ENCODE measurements around the gene SGK2. TPM values are rescaled to one million over a fixed set of nuclear protein-coding genes. Genes with fewer than 3 reads are reported as not detected.
"Not testable (repeated sequence)": the region's sequence is repeated elsewhere in the genome, so short reads cannot be mapped to it uniquely, and the experiment has no call there.

SGK2 gene
- total RNA-seq, 1 experiment from 2014 or later = 45.6 TPM

DNA sequence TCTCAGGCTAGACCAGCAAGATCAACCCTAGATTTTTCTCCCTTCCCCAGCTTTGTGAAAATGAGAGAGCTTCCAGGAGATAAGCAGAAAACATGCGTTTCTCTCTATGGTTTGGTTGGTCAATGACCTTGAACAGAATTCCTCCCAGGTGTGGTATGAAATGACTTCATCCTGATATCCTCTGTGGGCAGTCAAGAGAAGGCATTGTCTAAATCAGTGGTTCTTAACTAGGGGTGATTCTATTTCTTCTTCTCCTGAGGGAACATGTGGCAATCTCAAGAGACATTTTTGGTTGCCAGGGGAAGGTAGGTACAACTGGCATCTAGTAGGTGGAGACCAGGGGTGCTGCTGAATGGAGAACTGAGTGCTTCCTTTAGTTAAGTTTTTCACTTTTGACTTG lies 44.3 kb downstream of the SGK2 start:
- Mint-ChIP-seq H3K9me3 (ENCODE audit: low read depth, unreplicated experiment) (no peaks in the 10 kb centered on the region), H3K27ac (ENCODE audit: unreplicated experiment) (no peak overlapping the region), H3K27me3 (ENCODE audit: unreplicated experiment) (no peaks in the 10 kb centered on the region), H3K36me3 (ENCODE audit: insufficient read depth, unreplicated experiment) (peaks cover 5% of the 10 kb centered on the region), H3K4me3 (ENCODE audit: low read depth, unreplicated experiment) (no peak overlapping the region), H3K4me1 (ENCODE audit: low read depth, unreplicated experiment) (no peaks in the 10 kb centered on the region)
- no TSS peak for BruUV-seq (replicated peaks)
- DNase-seq = no peak
- CTCF ChIA-PET = no interaction called here
- intact Hi-C loops (cut with micrococcal nuclease; ENCODE audit: unreplicated experiment) = no loop called here
- TF ChIP-seq, protein P1, sequence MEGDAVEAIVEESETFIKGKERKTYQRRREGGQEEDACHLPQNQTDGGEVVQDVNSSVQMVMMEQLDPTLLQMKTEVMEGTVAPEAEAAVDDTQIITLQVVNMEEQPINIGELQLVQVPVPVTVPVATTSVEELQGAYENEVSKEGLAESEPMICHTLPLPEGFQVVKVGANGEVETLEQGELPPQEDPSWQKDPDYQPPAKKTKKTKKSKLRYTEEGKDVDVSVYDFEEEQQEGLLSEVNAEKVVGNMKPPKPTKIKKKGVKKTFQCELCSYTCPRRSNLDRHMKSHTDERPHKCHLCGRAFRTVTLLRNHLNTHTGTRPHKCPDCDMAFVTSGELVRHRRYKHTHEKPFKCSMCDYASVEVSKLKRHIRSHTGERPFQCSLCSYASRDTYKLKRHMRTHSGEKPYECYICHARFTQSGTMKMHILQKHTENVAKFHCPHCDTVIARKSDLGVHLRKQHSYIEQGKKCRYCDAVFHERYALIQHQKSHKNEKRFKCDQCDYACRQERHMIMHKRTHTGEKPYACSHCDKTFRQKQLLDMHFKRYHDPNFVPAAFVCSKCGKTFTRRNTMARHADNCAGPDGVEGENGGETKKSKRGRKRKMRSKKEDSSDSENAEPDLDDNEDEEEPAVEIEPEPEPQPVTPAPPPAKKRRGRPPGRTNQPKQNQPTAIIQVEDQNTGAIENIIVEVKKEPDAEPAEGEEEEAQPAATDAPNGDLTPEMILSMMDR (IDR thresholded peaks at IDR 0.05; ENCODE audit: unreplicated experiment) = no peak

DNA sequence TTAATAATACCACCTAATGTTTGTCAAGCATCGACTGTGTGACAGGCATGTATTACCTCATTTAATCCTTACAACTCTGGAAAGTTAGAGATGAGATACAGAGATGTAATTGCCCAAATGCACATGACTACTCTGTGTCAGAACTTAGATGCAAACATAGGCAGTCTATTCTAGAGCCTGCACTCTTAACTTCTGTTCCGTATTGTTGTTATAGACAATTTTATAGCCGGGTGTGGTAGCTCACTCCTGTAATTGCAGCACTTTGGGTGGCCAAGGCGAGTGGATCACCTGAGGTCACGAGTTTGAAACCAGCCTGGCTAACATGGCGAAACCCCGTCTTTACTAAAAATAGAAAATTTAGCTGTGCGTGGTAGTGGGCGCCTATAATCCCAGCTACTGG lies 46.9 kb downstream of the SGK2 start:
- TF ChIP-seq, protein P1 (IDR thresholded peaks at IDR 0.05; ENCODE audit: unreplicated experiment) = no peak
- no peaks in the 10 kb centered on the region for H3K27me3 Mint-ChIP-seq (ENCODE audit: unreplicated experiment)
- no peaks in the 10 kb centered on the region for H3K9me3 Mint-ChIP-seq (ENCODE audit: low read depth, unreplicated experiment)
- no peak overlapping the region for H3K27ac Mint-ChIP-seq (ENCODE audit: unreplicated experiment)
- intact Hi-C loops (cut with micrococcal nuclease; ENCODE audit: unreplicated experiment) = no loop called here
- no peak overlapping the region for H3K4me3 Mint-ChIP-seq (ENCODE audit: low read depth, unreplicated experiment)
- no TSS peak for BruUV-seq (replicated peaks)
- CTCF ChIA-PET = interaction anchor here (0.7 kb wide), 2 partner anchors 57 to 1066 kb away, joined by 3 read pairs; no protein-coding TSS in a partner anchor
- peaks cover 9% of the 10 kb centered on the region for H3K36me3 Mint-ChIP-seq (ENCODE audit: insufficient read depth, unreplicated experiment)
- no peak for DNase-seq
- H3K4me1 Mint-ChIP-seq (ENCODE audit: low read depth, unreplicated experiment) = no peaks in the 10 kb centered on the region

DNA sequence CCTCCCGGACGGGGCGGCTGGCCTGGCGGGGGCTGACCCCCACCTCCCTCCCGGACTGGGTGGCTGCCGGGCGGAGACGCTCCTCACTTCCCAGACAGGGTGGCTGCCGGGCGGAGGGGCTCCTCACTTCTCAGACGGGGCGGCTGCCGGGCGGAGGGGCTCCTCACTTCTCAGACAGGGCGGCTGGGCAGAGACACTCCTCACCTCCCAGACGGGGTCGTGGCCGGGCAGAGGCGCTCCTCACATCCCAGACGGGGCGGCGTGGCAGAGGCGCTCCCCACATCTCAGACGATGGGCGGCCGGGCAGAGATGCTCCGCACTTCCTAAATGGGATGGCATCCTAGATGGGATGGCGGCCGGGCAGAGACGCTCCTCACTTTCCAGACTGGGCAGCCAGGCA lies 48.5 kb downstream of the SGK2 start:
- H3K9me3 Mint-ChIP-seq (ENCODE audit: low read depth, unreplicated experiment); BruUV-seq (replicated peaks): not testable (repeated sequence)

DNA sequence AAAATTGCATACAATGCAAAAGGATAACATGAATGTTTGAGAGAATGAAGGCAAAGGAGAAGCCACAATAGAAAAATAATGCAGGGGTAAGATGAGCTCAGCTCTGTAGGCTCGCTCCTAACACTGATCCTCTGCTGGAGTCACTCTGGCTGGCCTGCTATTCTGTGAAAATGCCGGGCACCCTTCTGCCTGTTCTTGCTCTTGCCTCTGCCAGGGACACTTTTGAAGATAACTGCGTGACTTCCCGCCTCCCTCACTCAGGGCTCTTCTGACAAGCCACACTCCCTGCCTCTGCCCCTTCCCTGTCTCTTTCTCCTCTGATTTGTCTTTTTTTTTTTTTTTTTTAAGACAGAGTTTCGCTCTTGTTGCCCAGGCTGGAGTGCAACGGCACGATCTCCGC lies 72.8 kb downstream of the SGK2 start:
- TF ChIP-seq, protein P1 (IDR thresholded peaks at IDR 0.05; ENCODE audit: unreplicated experiment) = no peak
- intact Hi-C loops (cut with micrococcal nuclease; ENCODE audit: unreplicated experiment) = no loop called here
- H3K9me3 Mint-ChIP-seq (ENCODE audit: low read depth, unreplicated experiment) = no peaks in the 10 kb centered on the region
- H3K27ac Mint-ChIP-seq (ENCODE audit: unreplicated experiment) = no peak overlapping the region
- H3K4me1 Mint-ChIP-seq (ENCODE audit: low read depth, unreplicated experiment) = peaks cover 10% of the 10 kb centered on the region
- no peaks in the 10 kb centered on the region for H3K27me3 Mint-ChIP-seq (ENCODE audit: unreplicated experiment)
- H3K4me3 Mint-ChIP-seq (ENCODE audit: low read depth, unreplicated experiment) = no peak overlapping the region
- no TSS peak for BruUV-seq (replicated peaks)
- no peak for DNase-seq
- CTCF ChIA-PET = no interaction called here
- H3K36me3 Mint-ChIP-seq (ENCODE audit: insufficient read depth, unreplicated experiment) = peaks cover 21% of the 10 kb centered on the region

More for the DNA sequence above, 48.5 kb downstream of the SGK2 start:
- H3K4me1 Mint-ChIP-seq (ENCODE audit: low read depth, unreplicated experiment); H3K27me3 Mint-ChIP-seq (ENCODE audit: unreplicated experiment); intact Hi-C loops (cut with micrococcal nuclease; ENCODE audit: unreplicated experiment); H3K4me3 Mint-ChIP-seq (ENCODE audit: low read depth, unreplicated experiment); H3K36me3 Mint-ChIP-seq (ENCODE audit: insufficient read depth, unreplicated experiment); H3K27ac Mint-ChIP-seq (ENCODE audit: unreplicated experiment); CTCF ChIA-PET; DNase-seq: not testable (repeated sequence)

Other genes starting within 250 kb of the SGK2 start
- gene SRSF6, start 101.1 kb upstream of the SGK2 start, total RNA-seq (2022) = 202 and 205 TPM in 2 replicates
- 39.7 and 42.3 TPM in 2 replicates for gene L3MBTL1, start 51.3 kb upstream of the SGK2 start, total RNA-seq (2022)
- gene IFT52, start 31.9 kb downstream of the SGK2 start, total RNA-seq (2022) = 30.2 and 30.8 TPM in 2 replicates
- gene MYBL2, start 108.1 kb downstream of the SGK2 start, total RNA-seq (2022) = 113 and 125 TPM in 2 replicates
- gene GTSF1L, start 168.0 kb downstream of the SGK2 start, total RNA-seq (2022) = not detected in 2 replicates

Measured in Calu3 (cell line).